Activated CD8-positive, alpha-beta memory T cell treated with anti-CD3 and anti-CD28 coated beads for 1 hour (primary cell): Measurements from ENCODE around the gene BORCS6.
A peak's percentile ranks its signal among the peaks of the same experiment; 100 is the strongest.

Experiments used
- DNase-seq, 2 donors: peaks; one replicate each; pipeline ENCODE4 v3.0.0-alpha.2; 2020; ENCODE audit warnings: low read depth in 1 of 2; ENCODE audit errors: extremely low read depth in 1 of 2

The BORCS6 gene

DNA sequence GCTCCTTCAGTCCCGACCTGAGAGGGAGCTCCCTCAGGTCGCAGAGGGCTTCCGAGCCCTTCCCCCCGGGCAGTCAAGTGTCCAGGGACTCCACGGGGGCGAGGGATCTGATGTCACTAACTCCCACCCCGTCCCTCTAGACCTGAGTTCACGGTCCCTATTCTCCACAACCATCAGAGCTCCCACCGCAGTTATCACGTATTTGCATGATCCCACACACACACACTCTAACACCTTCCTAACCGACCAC is 34.1 kb downstream of the BORCS6 start:
- DNase-seq, result no peak

DNA sequence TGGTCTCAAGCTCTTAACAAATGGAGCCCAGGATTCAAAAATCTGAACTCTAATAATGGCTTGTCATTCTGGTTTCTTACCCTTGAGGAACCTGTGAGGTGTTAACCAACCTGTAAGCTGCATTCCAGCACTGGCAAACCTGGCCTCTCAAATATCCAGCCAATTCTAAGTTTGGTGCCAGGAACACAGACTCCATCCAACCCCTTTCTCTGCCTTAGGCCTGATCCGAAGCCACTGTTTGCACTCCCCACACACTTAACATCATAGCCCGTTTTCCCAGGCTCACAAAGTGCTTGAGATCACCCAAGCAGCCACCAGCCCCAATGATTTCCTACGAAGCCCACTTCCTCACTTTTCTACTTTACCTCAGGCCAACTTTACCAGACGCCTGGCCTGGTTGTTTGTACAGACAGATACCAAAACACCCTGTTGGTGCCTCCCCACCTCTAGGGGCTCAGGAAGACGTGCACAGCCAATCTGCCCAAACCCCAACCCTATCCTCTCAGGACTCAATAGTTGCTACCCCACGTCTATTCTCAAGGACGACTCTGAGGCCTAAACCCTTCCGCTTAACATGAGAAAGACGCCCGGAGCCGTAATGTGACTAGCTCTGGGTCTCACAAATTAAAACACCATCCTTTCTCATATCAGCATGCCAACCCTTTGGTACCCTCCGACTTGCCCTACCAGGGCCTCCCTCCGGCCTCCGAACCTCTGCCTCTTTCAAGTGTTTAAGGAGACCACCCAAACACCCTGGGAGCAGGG is 34.6 kb downstream of the BORCS6 start:
- no peak for DNase-seq

DNA sequence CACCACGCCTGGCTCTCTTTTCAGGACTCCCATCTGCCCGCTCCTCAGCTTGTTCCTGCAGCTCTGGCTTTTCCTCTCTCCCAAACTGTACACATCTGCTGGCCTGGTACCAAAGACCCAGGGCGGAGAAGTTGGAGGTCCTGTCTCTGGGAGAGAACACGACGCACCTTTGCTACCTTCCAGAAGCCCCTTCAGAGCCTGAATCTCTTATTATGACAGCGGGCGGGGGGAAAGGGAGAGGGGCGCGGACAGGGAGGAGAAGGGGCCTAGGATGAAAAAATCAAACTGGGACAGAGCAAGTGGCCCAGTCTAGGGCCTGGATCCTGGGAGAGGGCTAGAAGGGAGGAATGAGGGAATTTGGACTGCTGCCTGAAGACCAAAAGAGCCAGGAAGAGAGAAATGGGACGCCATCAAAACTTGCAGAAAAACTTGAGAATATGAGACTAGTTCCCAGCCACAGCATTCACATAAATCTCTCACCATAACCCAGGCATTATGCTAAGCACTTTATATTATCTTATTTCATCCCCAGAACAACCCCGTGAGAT is 35.3 kb downstream of the BORCS6 start:
- no peak for DNase-seq

DNA sequence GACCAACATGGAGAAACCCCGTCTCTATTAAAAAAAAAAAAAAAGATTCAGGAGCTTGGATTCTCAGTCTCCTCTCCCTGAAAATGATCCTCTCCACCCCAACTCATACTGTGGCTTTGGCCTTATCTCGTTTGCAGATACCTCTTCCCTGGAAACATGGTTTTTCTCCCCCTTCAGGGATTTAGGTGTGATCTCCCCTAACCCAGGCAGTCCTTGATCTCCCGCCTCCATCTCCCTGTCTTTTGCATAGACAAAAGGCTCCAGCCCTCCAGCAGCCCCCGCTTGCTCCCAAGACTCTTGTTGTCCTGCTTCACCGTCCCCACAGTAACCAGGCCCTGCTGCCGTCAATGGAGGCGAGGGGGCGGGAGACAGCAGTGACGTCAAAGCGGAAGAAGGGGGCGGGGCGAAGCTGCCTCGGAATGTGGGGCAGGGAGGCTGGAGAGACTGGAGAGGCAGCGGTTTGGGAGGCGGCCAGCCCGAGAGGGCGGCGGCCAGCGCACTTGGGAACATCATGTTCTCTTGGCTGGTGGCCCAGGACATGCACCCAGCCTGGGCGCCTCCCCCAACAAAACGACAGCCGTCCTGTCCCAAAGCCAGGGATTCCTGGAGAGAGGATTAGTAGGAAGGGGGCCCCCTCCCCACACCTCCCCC is 35.9 kb downstream of the BORCS6 start:
- peak in 1 of 2 donors; percentile 81 for DNase-seq

DNA sequence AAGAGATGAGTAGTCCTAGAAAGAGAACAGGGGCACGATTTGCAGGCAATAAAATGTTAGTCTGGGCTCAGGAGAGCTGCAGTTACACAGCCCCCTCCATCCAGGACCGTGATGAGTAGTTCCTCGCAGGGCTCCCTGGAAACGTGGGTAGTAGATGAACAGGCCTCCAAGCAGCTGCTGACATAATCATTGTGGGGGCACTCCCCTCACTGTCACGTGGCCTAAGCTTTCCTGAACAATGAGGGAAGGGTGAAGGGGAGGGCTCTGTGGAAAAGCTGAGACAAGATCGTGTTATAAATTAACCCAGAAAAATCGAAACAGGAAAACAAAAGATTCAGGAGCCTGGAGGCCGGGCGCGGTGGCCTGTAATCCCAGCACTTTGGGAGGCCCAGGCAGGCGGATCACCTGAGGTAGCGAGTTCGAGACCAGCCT is 36.4 kb downstream of the BORCS6 start:
- no peak for DNase-seq

DNA sequence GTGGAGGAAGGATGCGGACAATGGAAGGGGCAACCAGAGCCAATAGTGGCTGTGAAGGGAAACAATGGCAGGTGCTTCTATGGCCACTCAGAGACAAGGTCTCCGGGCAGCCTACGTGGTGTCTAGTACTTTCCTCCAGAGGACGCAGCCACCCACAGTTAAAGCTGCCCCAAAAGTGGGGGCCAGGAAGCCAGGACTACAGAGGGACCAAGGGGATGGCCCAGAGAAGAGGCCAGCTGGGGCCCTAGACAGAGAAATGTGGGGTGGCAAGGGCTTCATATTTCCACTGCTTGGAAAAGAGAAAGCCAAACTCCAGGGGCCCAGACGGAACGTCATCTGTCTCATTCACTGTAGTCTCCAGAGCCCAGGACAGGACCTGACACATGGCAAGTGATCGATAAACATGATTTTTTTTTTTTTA is 36.9 kb downstream of the BORCS6 start:
- DNase-seq, result no peak

DNA sequence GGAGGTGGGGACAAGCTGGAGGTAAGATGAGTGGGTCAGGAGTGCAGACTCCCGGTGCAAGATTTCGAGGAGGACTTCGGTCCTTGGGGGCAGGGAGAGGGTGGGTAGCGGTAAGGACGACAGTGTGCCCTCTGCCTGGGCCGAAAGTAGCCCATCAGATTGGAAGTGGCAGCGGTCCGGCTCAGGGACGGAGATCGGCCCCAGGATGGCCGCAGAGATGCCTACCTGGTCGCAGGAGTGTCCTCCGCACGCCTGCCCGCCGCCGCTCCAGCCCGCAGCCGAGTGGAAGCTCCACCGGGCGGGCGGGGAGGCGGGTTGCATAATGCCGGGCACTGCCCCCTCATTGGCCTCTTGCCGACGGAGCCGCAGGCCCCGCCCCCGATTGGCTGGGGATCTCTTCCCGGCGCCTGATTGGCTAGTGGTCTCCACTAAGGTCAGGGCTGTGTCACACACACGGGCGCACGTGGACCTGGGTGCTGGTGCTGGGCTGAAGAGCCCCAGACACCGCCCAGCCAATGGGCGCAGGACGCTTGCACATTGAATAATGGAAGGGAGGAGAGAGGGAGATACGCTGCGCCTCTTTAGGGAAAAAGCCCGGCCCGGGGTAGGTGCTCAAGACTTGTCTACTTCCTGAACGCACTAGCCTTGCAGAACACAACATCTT is 37.7 kb downstream of the BORCS6 start, which contains the start of gene PER1:
PER1 (minus strand) TSS at position 293 of the 664 bp plus-strand sequence. CDS start 1,698 bp downstream, outside the sequence.
- peak in 1 of 2 donors; percentile 66 for DNase-seq

DNA sequence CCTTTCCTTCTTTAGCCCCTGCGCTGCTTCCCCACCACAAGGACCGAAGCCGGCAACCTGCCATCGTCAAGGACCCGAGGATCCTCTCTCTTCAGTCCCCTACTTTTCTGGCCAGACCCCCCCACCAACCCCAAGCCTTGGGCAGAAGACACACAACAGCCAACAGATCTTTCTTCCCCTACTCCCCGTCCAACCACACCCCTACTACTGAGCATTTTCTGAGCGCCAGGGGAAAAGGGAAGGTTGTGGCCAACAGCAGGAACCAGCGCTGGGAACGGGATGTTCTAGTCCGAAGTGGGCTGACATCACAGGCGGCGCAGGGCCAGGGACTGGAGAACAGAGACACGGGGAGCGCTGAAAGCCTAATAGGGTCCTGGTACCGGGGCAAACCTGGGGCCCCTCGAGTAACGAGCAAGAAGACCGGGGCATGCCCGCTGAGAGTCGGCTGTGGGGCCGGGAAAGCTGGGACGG is 38.3 kb downstream of the BORCS6 start:
- DNase-seq, result no peak

DNA sequence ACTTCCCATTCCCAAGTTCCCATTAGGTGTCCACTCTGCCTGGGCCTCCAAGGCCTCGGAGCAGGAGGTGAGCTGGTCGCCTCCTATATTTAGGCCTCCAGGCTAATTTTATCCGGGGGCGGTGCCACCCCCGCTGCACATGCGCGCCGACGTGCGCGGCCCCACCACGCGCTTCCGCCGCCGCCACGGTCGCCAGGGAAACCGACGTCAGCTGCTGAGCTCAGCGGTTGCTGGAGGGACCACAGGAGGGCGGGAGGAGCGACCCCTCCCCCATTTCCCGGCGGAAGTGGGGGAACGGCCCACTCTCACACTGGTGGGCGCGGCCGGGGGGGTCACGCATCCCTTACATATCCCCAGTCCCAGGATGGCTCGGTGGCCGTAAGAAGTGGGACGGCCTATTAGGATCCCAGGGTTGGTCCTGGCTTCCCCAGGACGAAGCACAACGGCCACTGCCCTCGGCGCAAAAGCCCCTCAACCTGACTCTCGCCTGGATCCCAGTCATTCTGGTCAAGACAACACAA is 38.8 kb downstream of the BORCS6 start:
- DNase-seq, result peak in 1 of 2 donors; percentile 88

DNA sequence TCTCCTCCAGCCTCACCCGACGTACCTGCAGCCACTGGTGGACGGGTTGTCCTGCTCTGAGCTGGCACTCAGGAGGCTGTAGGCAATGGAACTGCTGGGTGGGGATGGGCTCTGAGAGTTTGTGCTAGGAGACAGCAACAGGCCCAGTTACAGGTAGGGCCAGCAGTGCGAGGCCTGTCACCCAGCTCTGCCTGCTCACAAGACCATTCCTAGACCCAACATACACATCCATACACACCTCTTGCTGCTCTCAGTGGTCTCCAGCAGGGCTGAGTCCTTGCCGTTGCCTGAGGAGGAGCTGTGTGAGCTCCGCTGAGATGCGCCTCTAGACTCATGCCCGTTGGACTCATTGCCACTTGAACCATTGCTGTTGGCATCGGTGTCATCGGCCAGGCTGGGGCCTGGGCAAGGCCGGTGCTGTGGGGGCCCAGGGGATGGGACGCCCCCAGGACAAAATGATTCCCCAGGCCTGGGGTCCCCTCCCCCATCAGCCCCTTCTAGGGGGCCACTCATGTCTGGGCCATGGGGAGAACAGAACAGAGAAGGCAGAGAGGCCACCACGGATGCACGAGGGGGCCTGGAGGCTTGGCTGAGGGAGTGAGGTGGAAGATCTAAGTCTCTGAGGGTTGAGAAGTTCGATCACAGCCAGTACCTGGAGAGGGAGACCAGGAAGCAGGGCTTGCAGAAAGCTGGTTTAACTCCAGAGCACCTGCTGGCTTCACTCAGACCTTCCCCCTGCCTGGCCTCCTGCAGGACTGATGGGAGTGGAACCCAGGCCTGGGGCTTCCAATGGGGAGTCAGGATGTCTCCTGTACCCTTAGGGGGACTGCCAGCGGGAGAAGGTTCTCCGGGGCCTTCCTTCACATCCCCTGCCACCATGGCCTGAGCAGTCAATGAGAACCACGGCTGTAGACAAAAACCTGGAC is 39.5 kb downstream of the BORCS6 start:
- no peak for DNase-seq

DNA sequence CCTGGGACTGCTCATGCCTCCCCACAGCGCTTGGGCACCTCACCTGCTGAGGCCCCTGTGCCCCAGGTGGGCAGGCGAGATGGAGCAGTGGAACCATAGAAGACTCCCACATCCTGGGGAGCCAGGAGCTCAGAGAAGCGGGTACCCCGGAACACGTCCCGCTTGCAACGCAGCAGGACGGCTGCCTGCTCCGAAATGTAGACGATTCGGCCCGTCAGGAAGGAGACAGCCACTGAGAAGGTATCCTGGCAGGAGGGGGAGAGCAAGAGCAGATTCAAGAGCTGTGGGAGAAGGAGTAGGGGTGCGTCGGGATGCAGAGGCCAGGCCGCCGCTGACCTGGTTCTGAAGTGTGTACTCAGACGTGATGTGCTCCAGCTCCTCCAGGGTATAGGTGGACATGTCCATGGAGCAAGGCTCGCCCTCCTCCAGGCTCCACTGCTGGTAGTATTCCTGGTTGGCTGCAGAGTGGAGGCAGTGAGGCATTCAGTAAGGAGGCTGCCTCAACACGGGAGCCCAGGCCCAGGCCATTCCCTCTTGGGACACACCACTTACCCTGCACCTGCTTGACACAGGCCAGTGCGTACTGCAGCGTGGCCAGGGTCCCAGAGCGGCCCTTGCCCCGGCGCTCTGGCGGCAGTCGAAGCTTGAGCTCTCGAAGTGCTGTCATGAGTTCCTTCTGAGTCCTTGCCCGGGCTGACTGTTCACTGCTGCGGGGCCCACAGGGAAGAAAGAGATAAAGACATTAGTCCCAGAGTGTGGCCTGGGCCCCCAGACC is 40.4 kb downstream of the BORCS6 start:
- DNase-seq, result no peak

DNA sequence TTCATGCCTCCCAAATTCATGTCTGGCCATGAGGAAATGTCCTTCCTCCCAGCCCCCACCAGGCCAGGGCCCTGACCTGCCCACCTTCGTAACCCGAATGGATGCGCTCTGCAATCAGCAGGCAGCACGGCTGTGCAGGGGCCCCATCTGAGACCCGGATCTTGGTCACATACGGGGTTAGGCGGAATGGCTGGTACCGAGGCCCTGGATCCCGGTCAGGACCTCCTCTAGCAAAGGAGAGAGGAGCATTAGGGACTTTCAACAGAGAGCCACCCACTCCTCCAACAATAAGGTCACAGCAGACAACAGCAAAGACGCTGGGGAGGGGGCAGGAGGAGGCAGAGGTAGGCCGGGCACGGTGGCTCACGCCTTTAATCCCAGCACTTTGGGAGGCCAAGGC is 41.4 kb downstream of the BORCS6 start:
- no peak for DNase-seq

DNA sequence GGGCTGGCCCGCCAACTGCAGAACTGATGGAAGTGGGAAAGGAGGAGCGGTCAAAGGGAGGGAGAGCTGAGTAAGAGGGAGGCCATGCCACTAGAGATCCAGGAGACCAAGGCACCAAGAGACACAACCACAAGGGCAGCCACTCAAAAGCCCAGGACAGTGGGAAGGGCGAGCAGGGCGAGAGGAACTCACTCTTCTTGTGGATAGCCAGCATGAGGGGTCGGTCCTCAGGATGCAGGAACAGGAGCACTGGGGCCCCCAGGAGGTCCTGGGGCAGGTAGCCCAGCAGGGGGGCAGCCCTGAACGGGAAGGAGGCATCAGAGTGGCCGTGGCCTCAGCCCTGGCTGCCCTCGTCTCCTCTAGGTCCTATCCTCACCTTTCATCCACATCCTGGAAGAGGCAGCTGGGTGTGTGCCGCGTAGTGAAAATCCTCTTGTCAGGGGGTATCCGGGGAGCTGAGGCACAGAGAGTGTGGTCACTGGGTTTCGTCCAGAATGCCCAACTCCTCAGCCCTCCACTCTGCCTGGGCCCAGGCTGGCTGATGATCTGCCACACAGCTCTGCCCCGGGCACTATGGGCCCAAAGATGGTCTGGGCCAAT is 42.1 kb downstream of the BORCS6 start:
- no peak for DNase-seq

DNA sequence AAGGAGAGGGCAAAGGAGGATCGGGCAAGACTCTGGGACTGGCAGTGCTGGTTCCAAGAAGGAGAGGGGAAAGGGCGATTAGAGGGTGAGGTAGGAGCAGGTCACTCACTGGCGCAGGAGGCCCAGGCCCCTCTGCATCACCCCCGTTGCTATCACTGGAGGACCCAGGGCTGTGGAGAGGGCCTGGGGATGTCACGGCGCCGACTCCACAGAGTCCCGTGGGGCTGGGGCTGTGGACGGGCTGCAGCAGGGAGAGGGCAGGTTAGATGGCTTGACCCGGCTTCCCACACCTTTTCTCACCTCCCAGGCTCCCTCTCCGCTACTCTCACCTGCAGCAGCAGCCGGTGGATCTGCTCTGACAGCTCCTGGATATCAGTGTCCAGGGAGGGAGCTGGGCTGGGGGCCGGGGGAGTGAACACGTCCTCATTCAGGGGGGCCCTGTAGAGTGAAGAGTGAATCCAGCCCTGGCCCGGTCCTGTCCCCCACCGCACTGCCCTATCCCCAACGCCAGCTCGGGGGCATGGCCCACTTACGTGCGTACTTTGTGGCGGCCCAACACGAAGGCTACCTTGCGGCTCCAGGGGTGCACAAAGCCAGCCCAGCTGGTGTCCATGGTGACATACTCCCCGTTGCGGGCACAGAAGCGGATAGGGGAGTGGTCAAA is 42.7 kb downstream of the BORCS6 start:
- DNase-seq, result no peak

DNA sequence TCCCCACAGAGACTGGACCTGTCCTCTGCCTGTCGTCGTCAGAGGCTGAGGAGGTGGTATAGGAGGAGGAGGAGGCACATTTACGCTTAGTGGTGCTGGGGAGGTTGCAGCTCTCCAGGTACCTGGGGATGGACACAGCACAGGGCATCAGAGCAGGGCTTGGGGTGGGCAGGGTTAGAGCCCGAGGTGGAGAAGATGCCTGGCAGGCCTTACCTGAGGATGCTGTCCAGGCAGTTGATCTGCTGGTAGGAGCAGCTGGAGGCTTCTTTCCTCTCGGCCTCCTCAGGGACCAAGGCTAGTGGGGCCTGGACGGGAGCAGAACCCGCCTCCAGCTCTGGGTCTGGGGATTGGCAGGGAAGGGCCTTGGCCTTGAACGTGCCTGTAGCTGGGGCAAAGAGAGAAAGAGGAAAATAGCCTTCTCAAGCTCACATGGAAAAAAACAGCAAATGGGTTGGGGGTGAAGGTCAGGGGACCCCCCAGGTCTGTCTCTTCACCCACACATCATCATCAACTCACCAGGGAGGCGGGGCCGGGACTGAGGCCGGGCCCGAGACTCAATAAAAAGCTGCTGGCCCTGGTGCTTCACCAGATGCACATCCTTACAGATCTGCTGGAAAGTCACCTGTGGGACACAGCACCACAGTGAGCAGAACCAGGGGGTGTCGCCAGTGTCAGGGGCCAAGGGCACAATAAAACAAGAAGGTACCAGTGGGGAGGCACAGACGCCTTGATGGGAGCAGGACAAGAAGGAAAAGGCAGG is 43.4 kb downstream of the BORCS6 start:
- DNase-seq, result no peak

DNA sequence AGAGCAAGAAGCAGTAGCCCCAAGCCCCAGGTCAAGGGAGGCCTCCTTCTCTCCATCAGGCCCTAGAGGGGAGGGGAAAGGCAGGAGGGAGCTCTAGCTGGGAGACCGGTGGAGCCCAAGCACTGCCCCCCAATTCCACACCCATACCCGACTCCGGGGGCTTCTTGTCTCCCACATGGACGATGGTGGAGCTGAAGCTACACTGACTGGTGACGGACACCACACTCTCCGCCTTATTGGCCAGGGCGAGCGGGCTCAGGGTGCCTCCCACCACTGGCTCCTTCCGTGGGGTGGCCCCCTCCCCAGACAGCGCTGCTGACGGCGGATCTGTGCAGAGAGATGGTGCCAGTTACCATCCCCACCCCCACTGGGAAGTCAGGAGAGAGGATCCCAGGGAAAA is 44.2 kb downstream of the BORCS6 start:
- DNase-seq, result no peak

DNA sequence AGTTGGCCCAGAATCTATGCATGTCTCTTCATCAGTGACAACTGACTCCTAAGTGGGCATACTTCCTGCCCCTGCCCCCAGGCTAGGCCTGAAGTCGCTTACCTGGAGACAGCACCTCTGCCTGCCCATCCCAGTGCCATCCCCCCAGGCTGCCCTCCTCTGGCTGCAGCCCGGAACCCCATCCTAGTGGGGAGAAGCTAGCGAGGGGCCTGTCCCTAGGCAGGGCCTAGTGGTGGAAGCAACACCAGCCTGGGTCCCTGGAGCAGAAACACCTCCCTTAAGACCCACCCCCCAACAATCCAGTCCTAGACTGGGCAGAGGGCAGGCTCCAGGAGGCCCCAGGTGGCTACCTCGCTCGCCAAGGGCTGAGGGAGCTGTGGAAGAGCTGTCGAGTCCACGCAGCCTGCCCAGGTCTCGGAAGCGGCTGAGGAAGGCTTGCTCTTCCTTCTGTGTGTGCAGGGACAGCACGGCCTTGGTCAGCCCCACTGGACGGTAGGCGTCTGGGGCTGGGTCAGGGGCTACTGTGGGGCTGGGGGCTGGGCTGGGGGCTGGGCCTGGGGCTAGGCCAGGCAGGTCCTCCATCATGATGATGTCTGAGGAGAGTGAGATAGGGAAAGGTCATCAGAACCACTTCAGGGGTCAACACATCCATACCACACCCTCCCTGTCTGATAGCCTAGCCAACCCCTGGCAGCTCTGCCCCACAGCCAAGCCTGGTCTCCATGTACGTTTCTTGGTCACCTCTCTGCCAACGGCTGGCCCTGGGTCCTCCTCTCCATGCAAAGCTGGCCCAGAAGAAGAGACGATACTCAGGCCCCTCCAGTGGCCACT is 45.4 kb downstream of the BORCS6 start:
- DNase-seq, result no peak
